Measurements from ENCODE around the gene OTUD3.

Gene OTUD3

DNA sequence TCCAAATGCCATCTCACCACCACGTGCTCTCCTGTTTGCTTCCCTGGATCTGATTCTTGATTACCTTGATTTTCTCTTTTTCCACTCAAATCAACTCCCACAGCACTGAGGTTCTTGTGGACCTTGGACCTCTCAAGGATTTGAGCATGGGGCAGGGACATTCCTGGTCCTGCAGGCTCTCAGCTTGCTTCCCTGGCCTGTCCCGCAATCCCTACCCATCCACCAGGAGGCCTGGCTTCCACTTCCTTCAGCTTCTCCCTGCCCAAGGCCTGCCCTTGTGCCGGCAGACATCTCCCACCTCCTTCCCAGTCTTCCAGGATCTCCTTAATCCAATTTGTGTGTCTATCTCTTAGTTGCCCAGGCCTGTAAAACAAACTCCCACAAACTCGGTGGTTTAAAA is 75.6 kb downstream of the OTUD3 start:
- no peak for DNase-seq

DNA sequence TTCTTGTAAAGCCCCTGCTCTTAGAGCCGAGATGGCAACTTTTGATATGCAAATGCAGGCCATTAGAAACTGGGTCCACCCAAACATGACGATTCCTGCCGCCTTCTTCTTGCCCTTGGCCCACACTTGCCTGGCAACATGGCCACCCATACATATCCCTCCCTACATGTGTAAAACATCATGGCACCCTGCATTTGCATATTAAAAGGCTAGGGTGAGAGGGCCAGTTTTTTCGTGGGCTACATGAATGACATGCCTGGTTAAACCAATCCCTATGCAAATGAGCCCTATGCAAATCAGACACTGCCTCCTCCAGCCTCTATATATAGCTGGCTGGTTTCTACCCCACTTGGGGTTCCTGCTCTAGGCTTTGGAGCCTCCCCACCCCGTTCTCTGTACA is 78.4 kb downstream of the OTUD3 start:
- no peak for DNase-seq
